HCT116 (cell line): ENCODE data around the gene BOLA3. TPM values are rescaled to one million over a fixed set of nuclear protein-coding genes. Genes with fewer than 3 reads are reported as not detected.

Experiments used
- total RNA-seq: library from RNA; stranded (reverse); gene quantifications from one replicate; pipeline ENCODE4 v1.2.1, GENCODE V29; 2021; ENCODE audit not compliant: unreplicated experiment

BOLA3 gene
- total RNA-seq, 1 experiment from 2014 or later, result 62.9 TPM

Other genes with a start within 250 kb of the BOLA3 start
- gene DGUOK, start 221.0 kb downstream of the BOLA3 start, total RNA-seq, result 100 TPM
- gene TET3, start 163.0 kb downstream of the BOLA3 start, total RNA-seq, result 15.4 TPM
- 132 TPM for gene MOB1A, start 31.0 kb upstream of the BOLA3 start, total RNA-seq
- gene MTHFD2, start 50.7 kb upstream of the BOLA3 start, total RNA-seq, result 445 TPM
- gene SLC4A5, start 195.5 kb upstream of the BOLA3 start, total RNA-seq, result 0.91 TPM
- 129 TPM for gene DCTN1, start 232.4 kb upstream of the BOLA3 start, total RNA-seq